NCI-H82 (cell line): ENCODE data around the gene C1orf226.

Source experiments
- DNase-seq: peaks from one replicate; lab custom pipeline; 2025; lab: John Stamatoyannopoulos, UW

Gene C1orf226

GRCh38 chr1:162366149-162366548 is 15.4 kb upstream of the C1orf226 start:
- no peak for DNase-seq

- DNase-seq: no peak
Measured at GRCh38 chr1:162366671-162367070, 14.9 kb upstream of the C1orf226 start.

- no peak for DNase-seq
Measured at GRCh38 chr1:162367073-162367472, 14.5 kb upstream of the C1orf226 start.

GRCh38 chr1:162367772-162368171 is 13.8 kb upstream of the C1orf226 start:
- DNase-seq: no peak

- peak; percentile 89 for DNase-seq
Measured at GRCh38 chr1:162368451-162368850, 13.1 kb upstream of the C1orf226 start.

- no peak for DNase-seq
Measured at GRCh38 chr1:162369571-162369970, 12.0 kb upstream of the C1orf226 start.

DNA sequence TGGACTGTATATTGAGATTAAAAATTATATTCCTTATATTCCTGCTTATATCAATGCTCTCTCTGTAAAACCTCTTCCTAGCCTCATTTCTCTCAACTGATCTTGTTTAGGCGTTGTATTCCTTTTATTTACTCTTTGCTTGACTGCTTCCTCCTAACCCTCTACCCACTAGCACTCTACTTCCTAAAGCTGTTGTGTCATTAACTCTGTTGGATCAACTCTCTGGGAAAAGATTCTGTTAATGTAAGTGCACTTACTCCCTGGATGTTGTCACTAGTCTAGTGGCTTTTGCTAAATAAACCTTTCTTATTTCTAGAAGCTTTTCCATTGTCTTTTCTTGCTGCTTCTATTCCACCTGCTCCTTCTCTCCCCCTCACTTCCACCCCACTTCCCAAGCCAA is 11.4 kb upstream of the C1orf226 start:
- no peak for DNase-seq

GRCh38 chr1:162370721-162371120 is 10.8 kb upstream of the C1orf226 start:
- DNase-seq: no peak

- no peak for DNase-seq
Measured at GRCh38 chr1:162371611-162372010, 9.9 kb upstream of the C1orf226 start.

DNA sequence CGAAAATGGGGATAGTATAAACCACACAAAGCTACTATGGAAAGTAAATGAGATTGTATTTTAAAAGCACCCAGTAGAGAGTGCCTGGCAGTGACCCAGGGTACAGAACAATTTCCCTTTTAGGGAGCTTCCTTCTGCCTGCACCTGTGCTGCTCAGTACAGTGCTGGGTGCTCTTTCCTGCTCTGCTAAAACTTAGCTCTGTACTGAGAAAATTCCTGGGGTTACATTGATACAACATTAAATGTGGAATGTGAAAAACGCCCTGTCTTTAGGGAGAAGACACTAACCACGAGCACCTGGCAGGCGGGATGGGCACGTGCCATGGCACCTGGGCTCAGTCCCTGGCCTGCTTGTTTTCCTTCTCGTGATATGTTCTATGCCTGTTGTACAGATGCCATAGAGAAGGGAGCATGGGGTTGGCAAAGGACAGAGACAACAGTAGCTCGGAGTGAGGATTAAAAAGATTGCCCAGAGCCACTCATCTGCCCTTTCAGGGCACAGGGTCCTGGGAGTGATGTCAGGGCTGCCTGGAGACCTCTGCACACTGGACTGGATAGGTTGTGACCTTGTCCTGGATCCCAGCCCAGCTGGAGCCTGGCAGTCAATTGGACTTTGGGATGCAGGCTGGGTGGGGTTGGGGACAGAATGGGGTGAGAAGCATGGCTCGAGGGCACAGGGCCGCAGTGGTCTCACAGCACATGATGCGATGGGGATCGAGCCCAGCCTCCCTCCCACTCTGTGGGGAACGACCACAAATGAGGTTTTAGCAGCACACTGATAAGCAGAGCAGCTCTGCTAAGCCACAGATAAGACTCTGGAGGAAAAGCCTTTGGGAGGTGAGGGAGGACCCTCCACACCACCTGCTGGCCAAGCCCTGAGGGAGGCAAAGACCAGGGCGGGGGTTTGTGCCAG is 9.1 kb upstream of the C1orf226 start:
- peak; percentile 19 for DNase-seq

DNA sequence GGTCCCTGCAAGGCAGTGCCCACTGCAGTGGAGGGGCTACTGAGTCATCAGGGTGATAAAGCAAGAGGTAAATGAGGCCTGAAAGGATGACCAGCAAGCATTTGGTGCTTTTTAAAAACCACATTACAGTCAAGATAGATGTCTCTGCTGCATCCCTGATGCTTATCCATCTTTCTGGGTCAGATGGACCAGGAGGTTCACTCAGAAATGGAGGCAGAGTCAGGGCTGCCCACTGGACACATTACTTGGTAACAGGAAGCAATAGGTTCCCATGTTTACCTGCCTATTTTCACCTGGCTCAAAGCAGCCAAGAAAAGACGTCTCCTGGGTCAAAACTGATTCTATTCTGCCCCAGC is 8.5 kb upstream of the C1orf226 start:
- DNase-seq: no peak

- no peak for DNase-seq
Measured at GRCh38 chr1:162373541-162374260, 7.8 kb upstream of the C1orf226 start.

- DNase-seq: no peak
Measured at GRCh38 chr1:162374406-162374805, 7.1 kb upstream of the C1orf226 start.

- no peak for DNase-seq
Measured at GRCh38 chr1:162375463-162375862, 6.1 kb upstream of the C1orf226 start.

- DNase-seq: no peak
Measured at GRCh38 chr1:162376691-162377090, 4.8 kb upstream of the C1orf226 start, which contains the start of gene SPATA46. SPATA46 (minus strand) TSS chr1:162376854; CDS start chr1:162376790, 64 bp downstream.

DNA sequence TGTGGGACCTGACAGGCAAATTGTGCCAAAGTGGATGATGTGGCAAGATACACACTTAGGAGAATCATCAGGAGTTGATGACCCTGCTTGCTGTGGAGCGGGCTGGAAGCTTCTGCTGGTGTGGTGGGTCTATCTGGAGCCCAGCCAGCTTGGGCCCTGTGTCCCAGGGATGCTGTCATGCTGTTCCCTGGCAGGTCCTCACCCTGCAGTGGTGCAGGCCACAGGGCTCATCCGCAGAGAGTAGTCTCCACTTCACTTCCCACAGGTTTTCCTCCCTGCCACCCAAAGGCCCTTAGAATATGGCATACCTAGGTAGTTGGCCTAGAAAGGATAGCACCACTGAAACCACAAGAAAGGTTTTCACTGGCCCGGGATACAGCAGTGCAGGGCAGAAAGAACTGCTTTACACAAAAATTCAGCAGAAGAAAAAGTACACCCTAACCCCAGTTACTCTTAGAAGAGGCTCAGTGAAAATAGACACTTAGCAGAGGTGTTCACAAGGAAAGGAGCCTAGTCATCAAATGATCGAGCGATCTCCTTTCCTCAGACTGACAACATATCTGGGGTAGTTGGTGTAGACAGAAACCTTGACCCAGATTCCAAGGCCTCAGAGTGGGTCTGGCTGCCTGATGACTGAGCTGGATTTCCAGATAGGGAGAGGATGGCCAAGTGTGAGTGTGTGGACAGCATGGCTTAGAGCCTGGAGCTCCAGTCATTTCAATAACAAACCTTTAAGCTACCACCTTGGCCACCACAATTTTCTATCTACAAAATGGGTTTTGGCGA is 1.3 kb upstream of the C1orf226 start:
- DNase-seq: no peak

DNA sequence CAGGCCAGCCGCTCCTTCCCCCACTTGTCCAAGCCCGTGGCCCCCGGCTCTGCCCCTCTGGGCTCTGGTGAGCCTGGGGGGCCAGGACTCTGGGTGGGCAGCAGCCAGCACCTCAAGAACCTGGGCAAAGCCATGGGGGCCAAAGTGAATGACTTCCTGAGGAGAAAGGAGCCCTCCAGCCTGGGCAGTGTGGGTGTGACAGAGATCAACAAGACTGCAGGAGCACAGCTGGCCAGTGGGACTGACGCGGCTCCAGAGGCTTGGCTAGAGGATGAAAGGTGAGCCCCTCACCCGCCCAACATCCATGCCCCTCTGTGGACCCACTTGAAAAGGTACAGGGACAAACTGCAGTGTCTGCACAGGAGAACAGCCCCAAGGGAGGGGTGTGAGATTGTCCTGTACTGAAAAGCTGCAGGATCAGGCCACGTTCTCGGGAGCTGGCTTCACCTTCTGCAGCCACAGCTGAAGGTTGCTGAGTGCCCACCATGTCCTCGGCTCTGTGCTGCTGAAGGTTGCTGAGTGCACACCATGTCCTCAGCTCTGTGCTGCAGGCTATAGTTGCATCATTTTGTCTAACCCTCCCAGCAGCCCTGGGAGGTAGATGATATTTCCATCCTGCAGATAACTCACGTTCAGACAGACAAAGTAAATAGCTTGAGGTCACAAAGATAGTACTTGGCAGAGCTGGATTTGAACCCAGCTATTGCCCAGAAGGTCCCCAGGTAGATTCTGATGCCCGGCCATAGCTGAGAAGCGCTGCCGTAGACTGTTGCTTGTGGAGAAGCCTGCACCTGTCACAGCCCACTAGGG is 618 bp downstream of the C1orf226 start:
- DNase-seq: no peak

DNA sequence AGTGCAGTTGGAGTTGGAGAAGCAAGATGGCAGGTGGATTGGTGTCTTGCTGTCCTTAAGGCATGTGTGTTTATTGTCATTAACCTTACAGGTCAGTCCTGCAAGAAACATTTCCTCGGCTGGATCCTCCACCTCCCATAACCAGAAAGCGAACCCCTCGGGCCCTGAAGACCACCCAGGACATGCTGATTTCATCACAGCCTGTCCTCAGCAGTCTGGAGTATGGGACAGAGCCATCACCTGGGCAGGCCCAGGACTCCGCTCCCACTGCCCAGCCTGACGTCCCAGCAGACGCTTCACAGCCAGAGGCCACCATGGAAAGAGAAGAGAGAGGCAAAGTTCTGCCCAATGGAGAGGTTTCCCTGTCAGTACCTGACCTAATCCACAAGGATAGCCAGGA is 1.6 kb downstream of the C1orf226 start:
- no peak for DNase-seq

GRCh38 chr1:162383516-162383915 is 2.0 kb downstream of the C1orf226 start:
- no peak for DNase-seq

DNA sequence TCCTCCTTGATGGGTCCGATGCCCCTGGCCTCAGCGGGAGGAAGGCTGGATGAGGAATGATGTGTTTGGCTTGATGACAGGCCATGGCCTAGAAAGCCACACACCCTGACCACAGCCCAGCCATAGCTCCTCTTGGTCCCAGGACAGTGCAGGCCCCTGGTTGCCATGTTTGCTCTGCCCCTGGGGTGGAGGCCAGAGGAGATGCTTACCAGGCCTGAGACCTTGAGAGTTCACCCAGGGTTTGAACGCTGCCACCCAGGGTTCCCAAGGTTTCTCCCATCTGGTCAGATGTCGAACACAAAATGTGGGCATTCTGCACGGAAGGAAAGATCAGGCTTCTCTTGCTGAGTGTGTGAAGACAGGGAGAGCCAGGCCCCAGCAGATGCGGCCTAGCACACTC is 2.6 kb downstream of the C1orf226 start:
- no peak for DNase-seq

DNA sequence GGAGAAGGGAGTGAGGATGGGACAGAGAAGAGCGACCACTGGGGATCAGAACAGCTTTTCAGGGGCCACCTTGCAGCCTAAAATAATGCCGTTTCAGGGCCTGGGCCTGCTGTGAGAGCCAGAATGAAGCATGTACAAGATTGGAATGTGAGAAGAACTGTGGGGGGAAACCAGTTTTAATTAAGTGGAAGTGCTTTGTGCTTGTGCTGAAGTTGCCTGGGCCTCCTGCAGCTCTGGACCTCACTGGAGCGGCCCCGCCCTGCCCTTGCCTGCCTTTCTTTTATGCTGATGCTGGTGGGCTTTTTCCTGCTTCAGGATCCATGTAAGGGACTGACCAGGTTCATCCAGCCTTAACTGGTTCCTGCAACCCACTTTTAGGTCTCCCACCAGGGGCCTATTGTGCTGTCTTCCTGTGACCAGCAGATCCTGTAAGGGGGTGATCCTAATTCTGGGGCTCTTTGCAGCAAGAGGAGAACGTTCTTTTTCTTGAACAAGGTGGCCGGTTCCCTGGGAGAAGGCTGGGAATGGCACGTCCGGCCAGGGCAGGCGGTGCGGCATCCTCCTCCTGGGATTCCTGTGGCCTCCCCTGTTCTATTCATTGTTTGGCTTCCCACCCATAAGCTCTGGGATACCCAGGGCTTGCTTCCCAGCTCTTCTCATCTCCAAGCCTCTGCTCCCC is 3.2 kb downstream of the C1orf226 start:
- no peak for DNase-seq
